ENCODE measurements around the gene COPE. TPM values are rescaled to one million over a fixed set of nuclear protein-coding genes. Genes with fewer than 3 reads are reported as not detected.

Gene COPE
- total RNA-seq (ENCODE audit: unreplicated experiment) = 177 TPM
- long read RNA-seq, transcript COPE-201 (10 exons, 1,141 nt) = major isoform, 220 of 257 reads
- long read RNA-seq, transcript COPE-202 (9 exons, 948 nt) = minor isoform, 8 of 257 reads
- long read RNA-seq, partial matches to known transcripts = 4 of 257 reads
- long read RNA-seq, other reads (novel, unspliced or antisense) = 22 of 257 reads

GRCh38 chr19:18919086-18919899 is at the start of gene COPE, which contains the start of gene DDX49:
COPE (minus strand) TSS chr19:18919387; CDS start chr19:18919348, 39 bp downstream.
DDX49 (plus strand) TSS chr19:18919715; CDS start chr19:18919742, 27 bp downstream.
- Mint-ChIP-seq H3K4me1 (ENCODE audit: low read depth, unreplicated experiment) (peaks cover 8% of the 10 kb centered on the region), H3K27ac (ENCODE audit: unreplicated experiment) (peak within 1 kb of the TSS; percentile 87), H3K36me3 (ENCODE audit: unreplicated experiment) (no peaks in the 10 kb centered on the region), H3K9me3 (ENCODE audit: unreplicated experiment) (peaks cover 23% of the 10 kb centered on the region), H3K27me3 (ENCODE audit: unreplicated experiment) (peaks cover 12% of the 10 kb centered on the region), H3K4me3 (ENCODE audit: unreplicated experiment) (peak within 1 kb of the TSS; percentile 93)
- TF ChIP-seq CTCF (IDR thresholded peaks at IDR 0.05; ENCODE audit: partially characterized antibody, unreplicated experiment) = no peak
- peak; percentile 92 for DNase-seq

GRCh38 chr19:18967358-18968146 is 48.4 kb upstream of the COPE start:
- no peak for TF ChIP-seq CTCF (IDR thresholded peaks at IDR 0.05; ENCODE audit: partially characterized antibody, unreplicated experiment)
- no peaks in the 10 kb centered on the region for H3K36me3 Mint-ChIP-seq (ENCODE audit: unreplicated experiment)
- H3K27me3 Mint-ChIP-seq (ENCODE audit: unreplicated experiment) = no peaks in the 10 kb centered on the region
- no peak overlapping the region for H3K4me3 Mint-ChIP-seq (ENCODE audit: unreplicated experiment)
- H3K9me3 Mint-ChIP-seq (ENCODE audit: unreplicated experiment) = no peaks in the 10 kb centered on the region
- DNase-seq = no peak
- no peak overlapping the region for H3K27ac Mint-ChIP-seq (ENCODE audit: unreplicated experiment)
- no peaks in the 10 kb centered on the region for H3K4me1 Mint-ChIP-seq (ENCODE audit: low read depth, unreplicated experiment)

- no peaks in the 10 kb centered on the region for H3K9me3 Mint-ChIP-seq (ENCODE audit: unreplicated experiment)
Measured at GRCh38 chr19:18966307-18966706, 47.1 kb upstream of the COPE start.

GRCh38 chr19:18964121-18964520 is 44.9 kb upstream of the COPE start:
- no peaks in the 10 kb centered on the region for H3K9me3 Mint-ChIP-seq (ENCODE audit: unreplicated experiment)
- H3K27me3 Mint-ChIP-seq (ENCODE audit: unreplicated experiment) = peaks cover 11% of the 10 kb centered on the region
- TF ChIP-seq CTCF (IDR thresholded peaks at IDR 0.05; ENCODE audit: partially characterized antibody, unreplicated experiment) = no peak
- H3K27ac Mint-ChIP-seq (ENCODE audit: unreplicated experiment) = no peak overlapping the region
- no peak overlapping the region for H3K4me3 Mint-ChIP-seq (ENCODE audit: unreplicated experiment)
- H3K4me1 Mint-ChIP-seq (ENCODE audit: low read depth, unreplicated experiment) = no peaks in the 10 kb centered on the region
- no peaks in the 10 kb centered on the region for H3K36me3 Mint-ChIP-seq (ENCODE audit: unreplicated experiment)
- DNase-seq = no peak

More at GRCh38 chr19:18966307-18966706, 47.1 kb upstream of the COPE start:
- no peak overlapping the region for H3K4me3 Mint-ChIP-seq (ENCODE audit: unreplicated experiment)
- DNase-seq = no peak
- no peaks in the 10 kb centered on the region for H3K4me1 Mint-ChIP-seq (ENCODE audit: low read depth, unreplicated experiment)
- H3K27ac Mint-ChIP-seq (ENCODE audit: unreplicated experiment) = no peak overlapping the region
- peaks cover 9% of the 10 kb centered on the region for H3K27me3 Mint-ChIP-seq (ENCODE audit: unreplicated experiment)
- no peak for TF ChIP-seq CTCF (IDR thresholded peaks at IDR 0.05; ENCODE audit: partially characterized antibody, unreplicated experiment)
- H3K36me3 Mint-ChIP-seq (ENCODE audit: unreplicated experiment) = no peaks in the 10 kb centered on the region
